ENCODE measurements around the gene UBXN2A.
A peak's percentile ranks its signal among the peaks of the same experiment; 100 is the strongest.
"Not testable (repeated sequence)": the region's sequence is repeated elsewhere in the genome, so short reads cannot be mapped to it uniquely, and the experiment has no call there.

UBXN2A gene

DNA sequence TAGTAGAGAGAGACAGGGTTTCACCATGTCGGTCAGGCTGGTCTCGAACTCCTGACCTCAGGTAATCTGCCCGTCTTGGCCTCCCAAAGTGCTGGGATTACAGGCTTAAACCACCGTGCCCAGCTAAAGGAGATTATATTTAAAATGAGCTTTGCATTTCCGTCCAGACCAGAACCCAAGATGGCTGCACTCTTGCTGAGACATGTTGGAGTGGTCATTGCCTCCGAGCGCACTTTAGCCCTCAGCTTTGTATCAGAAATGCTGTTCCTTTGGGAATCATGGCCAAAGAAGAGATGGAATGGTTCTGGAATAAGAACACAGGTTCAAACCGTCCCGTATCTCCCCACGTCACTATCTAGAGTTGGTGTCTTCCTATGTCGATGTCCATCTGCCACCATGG is 3.4 kb downstream of the UBXN2A start:
- DNase-seq = no peak

DNA sequence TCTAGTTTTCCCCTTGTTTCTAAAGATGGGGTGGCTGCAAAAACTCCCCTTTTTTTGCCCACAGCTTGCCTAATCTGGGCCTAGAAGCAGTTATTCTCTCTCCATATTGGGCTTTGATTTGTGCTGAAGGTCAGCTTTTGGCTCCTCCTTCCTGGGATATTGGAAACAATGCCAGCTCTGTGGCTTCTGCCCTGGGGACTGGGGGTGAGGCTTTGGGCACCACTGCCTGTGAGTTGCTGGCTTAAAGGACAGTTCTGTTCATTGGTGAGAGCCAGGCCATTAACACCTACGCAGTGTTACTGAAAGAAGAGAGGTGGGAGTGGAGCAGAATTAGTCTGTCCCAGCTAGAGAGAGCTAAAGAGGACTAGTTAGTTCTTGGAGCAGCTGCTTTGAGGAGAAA is 4.3 kb downstream of the UBXN2A start:
- DNase-seq = no peak

DNA sequence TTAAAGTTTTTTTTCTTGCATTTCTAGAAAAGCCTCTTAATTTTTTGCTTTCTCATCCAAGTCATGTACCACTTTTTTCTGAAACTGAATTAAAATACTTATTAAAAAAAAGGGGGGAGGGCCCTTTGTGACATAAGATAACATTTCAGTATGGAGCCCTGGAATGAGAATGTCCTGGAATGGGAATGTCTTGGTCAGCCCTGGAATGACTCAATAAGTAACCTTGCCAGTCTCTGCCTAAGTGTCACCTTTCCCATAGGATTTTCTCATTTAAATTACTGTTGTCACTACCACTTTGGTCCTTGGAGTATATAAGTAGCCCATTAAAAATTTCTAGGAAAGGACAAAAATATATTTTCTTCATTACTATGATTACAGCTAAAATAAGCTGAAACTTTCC is 4.7 kb downstream of the UBXN2A start:
- no peak for DNase-seq

DNA sequence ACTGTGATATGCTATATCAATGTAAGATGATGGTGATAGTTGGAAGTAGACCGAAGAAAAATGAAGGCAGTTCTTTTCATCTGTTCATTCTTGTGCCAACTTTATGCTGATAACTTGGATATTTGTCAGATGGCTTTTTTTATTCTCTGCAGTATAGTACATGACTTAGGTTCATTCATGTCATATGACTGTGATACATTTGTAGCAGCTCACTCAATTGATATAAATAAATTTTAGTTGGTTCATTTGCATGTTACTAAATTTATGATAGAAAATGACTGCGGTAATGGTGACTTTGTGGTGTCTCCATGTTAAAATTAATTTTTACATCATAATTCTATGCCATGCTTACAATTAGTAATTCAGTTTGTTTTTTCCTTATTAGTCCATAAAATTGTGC is 7.1 kb downstream of the UBXN2A start:
- DNase-seq = no peak

DNA sequence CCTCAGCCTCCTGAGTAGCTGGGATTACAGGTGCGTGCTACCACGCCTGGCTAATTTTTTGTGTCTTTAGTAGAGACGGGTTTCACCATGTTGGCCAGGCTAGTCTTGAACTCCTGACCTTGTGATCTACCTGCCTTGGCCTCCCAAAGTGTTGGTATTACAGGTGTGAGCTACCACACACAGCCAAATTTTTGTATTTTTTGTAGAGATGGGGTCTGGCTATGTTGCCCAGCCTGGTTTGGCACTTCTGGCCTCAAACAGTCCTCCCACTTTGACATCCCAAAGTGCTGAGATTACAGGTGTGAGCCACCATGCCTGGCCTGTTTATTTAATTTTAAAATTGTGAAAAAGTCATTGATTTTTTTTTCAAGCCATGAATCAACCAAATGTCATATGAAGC is 12.3 kb downstream of the UBXN2A start:
- not testable (repeated sequence) for DNase-seq

DNA sequence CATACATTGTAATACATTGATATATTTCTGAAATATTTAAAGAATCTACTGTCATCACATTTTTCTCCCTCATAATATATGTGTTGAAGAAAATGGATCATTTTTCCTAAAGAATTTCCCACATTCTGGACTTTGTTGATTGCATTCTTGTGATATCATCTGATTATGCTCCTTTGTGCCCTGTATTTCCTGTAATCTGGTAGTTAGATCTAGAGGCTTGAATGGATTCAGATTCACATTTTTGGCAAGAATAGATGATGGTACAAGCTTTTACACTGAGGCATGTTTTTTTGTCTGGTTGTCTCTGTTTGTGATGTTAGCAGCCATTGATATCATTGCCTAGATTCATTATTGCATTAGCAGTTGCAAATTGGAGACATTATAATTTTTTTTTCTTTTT is 13.4 kb downstream of the UBXN2A start:
- no peak for DNase-seq

DNA sequence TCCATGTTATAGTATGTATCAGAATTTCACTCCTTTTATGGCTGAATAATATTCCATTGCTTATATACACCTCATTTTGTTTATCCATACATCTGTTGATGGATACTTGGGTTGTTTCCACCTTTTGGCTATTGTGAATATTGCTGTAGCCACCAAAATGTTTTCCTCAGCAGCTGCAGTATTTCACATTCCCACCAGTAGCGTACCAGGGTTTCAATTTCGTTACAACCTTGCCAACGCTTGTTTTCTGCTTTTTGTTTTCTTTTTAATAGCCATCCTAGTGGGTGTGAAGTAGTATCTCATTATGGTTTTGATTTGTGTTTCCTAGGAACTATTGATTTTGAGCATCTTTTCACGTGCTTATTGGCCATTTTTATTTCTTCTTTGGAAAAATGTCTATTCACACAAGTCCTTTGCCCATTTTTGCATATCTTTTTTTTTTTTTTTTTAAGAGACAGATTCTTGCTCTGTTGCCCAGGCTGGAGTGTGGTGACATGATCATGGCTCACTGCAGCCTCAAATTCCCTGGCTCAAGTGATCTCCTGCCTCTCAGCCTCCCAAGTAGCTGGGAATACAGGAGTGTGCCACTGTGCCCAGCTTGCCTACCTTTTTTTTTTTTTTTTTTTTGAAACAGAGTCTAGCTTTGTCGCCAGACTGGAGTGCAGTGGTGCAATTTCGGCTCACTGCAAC is 14.2 kb downstream of the UBXN2A start:
- no peak for DNase-seq

DNA sequence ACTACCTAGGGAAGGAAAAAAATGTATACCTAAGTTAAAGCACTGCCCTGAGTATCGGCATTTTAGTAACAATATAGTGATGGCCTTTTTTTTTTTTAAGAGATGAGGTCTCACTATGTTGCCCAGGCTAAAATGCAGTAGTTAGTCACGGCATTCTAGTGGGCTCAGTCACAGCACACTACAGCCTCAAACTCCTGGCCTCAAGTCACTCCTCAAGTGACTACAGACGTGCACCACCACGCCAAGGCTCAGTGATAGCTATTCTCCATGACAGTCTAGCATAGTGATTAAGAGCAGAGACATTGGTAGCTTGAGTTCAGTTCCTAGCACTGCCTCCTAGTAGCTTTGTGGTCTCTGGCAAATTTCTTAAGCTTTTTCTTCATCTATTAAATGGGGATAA is 27.6 kb downstream of the UBXN2A start:
- no peak for DNase-seq

DNA sequence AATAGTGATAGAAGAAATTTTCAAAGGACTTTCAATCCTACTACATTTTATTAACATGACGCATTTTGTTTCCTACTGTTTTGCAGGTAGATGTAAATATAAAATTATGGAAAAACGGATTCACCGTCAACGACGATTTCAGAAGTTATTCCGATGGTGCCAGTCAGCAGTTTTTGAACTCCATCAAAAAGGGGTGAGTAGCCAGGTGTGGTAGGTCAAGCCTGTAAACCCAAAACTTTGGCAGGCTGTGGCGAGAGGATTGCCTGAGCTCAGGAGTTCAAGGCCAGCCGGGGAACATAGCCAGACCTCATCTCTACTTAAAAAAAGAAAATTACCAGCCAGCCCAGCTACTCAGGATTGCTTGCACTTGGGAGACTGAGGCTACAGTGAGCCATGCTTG is 36.6 kb downstream of the UBXN2A start:
- DNase-seq = no peak

DNA sequence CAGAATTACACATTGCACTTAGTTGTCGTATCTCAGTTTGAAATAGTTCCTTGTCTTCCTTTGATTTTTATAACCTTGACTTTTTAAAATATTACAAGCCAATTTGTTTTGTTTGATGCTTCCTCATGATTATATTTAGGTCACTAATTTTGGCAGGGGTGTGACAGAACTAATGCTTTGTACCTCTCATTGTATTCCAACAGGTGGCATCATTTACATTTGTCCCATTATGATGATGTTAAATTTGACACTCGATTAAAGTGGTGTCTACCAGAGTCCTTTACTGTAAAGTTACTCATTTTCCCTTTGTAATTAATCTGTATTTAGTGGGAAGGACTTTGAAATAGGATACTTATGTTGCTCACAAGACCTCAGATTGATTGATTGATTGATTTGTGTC is 48.1 kb downstream of the UBXN2A start:
- DNase-seq = peak; percentile 25

DNA sequence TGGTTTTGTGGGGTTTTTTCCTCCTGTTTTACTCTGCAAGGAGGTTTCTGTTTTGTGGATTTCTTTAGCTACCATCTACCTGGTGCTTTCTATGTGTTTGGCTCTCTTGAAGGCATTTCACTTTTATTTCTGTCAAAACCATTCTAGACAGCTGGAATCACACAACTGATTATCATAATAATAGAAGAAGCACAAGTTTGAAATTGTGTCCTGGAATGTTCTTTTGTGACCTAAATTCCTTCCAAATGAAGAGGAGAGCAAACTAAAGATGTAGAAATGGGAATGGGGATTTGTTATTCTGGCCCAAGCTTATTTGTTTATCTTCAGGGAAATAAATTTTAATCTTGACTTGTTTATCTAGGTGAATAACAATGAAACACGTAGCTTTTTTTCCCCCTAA is 52.7 kb downstream of the UBXN2A start:
- no peak for DNase-seq

DNA sequence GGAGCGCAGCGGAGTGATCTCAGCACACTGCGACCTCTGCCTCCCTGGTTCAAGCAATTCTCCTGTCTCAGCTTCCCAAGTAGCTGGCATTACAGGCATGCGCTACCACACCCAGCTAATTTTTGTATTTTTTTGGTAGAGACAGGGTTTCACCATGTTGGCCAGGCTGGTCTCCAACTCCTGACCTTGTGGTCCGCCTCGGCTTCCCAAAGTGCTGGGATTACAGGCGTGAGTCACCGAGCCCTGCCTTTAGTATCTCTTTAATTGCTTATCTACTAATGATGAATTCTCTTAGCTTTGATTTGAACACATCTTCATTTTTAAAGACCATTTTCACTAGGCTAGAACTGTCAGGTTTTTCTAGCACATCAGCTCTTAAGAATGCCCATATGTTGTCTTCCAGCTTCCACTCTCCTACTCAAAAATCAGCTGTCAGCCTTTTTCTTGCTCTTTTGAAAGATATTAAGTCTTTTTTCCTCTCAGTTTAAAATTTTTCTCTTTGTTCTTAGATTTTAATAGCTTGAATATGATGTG is 53.5 kb downstream of the UBXN2A start:
- DNase-seq = no peak

DNA sequence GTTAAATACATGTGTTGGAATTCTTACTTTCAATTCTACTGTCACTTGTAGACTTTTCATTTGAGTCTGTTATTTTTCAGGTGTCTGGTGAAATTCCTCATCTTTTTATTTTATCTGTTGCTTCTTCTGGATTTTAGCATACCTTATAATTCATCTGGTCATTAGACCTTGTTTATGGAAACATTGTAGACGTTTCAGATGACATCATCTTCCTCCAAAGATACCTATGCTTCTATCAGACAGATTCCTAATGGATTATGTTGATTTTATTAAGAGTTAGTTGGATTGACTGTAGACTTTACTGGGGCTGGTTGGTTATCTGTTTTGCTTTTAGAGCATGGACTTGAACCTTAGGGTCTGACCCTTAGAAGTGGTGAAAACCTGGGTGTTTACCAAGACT is 54.3 kb downstream of the UBXN2A start:
- DNase-seq = no peak

DNA sequence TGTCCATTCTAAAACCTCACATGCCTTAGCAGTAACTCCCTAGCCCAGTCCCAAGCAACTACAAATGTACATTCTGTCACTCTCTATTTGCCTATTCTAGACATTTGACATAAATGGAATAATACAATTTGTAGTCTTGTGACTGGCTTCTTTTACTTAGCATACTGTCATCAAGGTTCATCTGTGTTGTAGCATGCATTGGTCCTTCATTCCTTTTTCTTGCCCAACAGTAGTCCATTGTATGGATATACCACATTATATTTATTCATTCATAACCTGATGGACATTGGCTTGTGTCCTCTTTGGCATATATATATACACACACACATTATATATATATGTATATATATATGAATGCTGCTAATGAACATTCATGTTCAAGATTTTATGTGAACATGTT is 67.4 kb downstream of the UBXN2A start:
- no peak for DNase-seq

DNA sequence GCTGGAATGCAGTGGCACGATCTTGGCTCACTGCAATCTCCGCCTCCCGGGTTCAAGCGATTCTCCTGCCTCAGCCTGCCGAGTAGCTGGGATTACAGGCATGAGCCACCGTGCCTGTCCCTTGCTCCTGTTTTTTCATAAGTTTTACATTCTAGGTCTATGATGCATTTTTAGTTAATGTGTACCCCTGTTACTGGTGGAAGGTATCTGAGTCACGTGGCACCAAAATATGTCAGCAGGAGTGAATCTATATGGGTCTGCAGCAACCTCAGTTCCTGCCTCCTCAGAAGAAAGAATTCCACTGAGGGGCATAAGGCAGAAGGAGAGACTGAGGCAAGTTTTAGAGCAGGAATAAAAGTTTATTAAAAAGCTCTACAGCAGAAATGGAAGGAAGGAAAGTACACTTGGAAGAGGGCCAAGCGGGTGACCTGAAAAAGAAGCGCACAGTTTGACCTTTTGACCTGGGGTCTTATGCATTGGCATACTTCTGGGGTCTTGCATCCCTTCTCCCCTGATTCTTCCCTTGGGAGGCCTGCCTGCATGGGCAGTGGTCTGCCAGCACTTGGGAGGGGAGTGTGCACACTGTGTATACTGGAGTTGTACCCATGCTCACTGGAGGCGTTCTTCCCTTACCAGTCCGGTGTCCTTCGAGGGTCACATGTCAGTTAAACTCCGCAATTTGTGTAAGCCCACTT is 68.6 kb downstream of the UBXN2A start:
- DNase-seq = no peak

DNA sequence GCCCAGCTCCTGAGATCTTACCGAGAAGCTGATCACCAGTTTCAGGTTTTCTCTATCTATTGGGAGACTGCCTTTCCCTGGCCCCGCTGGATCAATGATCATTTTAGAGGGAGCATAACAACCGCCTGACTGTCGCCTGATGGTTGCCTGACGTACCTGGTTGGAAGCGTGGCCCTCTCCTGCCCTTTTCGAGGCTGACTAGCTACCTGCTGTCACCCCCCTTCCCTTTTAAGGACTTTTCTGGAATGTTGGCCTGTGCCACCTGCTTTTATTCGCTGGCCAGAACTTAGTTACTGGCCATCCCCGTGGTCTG is 69.1 kb downstream of the UBXN2A start:
- DNase-seq = no peak

DNA sequence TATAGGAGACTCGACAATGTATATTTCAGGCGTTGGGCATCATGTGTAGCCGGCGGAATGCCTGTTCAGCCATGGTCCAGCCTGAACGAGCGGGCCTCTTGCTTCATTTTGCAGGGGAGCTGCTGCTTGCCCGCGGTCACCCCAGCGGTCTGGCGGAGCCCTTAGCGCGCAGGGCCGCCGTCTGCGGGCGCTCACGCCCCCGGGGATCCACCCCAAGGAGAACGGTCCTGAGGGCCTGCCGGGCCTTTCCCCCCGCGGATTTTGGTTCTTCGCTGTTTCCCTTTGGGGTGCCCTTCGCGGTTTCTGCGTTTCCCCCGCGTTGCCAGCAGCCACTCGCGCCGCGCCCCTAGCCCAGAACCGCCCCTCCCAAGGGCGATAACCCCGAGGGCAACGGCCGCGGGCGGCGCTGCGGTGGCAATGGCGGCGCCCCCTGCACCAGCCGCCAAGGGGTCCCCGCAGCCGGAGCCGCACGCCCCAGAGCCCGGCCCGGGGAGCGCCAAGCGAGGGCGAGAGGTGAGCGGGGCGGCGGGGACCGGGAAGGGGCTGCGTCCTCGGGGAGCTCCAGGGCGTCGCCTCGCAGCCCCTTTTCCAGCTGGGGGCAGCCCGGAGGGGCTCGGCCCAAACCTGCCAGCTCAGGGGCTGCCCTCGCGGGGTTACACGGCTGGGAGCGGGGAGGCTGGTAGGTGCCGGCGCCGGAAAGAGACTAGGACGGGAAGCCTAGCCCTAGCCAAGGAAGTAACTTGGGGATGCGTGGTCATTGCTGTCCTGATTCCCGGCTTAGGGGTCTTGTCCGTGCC is 69.6 kb downstream of the UBXN2A start, which contains the start of gene MFSD2B:
Gene MFSD2B, plus strand, starts transcription at position 406 of the 797 bp plus-strand sequence. Its CDS starts 12 bp downstream, at position 418.
- DNase-seq = no peak

DNA sequence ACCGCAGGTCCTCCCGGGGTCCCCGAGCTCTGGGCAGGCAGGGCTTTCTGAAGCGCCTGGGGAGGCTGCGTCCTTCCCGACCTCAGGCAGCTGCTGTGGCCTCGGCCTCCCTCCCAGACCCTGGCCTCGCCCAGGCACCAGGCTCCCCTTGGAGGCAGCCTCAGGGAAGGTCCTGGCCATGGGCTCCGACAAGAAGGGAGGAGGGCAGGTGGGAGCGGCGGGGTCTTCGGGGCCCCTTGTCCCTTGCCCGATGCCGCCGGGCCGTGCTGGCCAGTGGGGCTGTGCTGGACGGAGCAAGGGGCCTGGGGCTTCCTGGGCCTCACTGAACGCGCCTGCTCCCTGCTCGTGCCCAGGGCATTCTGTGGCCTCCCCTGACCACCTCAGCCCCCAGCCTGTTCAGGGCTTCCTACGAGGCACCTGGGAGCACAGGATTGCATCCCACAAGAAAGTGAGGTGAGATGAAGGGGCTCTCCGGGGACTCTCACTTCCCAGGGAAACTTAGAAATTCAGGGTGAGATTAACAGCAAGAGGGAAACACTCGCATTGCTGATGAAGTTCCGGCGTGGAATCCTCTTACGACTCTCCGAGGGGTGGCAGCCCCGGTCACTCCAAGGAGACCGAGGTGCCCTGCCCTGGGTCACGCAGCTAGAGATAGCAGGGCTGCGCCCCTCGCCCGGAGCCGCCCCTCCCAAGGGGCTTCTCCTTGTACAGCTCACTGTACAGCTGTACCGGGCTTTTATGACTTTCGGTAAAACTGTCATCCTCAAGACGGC is 70.4 kb downstream of the UBXN2A start:
- DNase-seq = no peak

DNA sequence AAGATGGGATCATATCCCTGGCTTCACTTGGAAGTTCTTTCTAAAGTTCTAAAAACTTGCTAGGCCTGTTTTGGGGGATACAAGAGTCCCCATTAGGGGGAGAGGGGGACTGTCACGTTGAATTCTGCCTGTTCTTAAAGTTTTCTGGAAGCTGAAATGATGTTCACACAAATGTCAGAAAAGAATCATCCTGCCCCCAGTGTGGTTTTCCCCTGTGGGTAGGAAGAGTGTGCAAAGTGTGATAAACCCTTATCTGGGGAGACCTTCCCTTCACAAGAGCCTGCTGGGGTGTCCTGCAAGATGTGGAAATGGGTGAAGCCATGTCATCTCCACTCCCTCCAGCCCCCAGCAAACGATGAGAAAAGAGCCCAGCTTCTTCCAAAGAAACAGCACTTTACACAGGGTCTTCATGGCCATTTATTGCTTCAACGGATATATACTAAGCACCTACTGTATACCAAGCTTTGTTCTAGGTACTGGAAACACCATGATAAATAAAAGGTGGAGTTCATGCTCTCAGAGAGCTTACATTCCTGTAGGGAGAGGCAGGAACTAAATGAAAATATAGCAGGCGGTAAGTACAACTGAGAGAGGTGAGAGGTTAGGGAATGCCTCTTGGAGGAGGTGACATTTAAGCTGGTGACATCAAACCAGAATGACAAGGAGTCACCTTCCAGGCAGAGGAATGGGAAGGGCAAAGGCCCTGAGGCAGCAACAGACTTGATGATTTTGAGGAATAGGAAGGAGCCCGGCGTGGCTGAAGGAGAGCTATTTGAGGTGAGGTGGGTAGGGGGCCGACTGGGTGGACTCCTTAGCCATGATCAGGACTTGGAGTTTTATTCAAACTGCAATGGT is 71.2 kb downstream of the UBXN2A start:
- DNase-seq = no peak

DNA sequence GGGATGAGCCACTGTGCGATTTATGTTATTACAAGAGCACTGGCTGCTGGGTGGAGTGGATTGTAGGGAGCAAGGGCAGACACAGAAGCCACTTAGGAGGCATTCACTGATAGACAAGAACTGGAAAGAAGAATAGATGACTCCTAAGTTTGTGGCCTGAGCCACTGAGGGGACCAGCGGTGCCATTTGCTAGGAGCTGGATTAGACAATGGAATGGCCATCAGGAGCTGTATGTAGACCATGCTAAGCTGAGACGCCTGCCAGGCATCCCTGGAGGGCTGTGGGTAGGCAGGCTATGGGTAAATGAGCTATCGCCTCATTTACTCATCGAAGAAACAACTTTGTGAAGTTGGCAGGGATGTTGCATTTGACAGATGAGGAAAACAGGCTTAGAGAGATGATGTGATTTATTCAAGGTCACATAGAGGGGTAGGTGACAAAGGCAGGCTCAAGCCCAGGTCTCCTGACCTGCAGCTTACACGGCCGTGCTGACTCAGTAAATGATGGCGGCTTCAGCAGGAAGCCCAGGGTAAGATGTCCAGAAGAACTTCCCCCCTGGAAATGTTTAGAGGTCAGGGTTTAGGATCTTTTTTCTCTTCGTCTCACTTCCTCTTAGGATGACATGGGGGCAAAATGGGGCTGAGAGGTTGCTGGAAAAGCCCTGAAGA is 72.4 kb downstream of the UBXN2A start:
- no peak for DNase-seq

DNA sequence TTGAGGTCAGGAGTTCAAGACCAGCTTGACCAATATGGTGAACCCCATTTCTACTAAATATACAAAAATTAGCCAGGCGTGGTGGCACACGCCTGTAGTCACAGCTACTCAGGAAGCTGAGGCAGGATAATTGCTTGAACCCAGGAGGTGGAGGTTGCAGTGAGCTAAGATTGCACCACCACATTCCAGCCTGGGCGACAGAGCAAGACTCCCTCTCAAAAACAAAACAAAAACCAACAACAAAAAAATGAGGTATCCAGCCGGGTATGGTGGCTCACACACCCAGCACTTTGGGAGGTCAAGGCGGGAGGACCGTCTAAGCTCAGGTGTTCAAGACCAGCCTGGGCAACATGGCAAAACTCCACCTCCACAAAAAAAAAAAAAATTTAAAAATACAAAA is 74.6 kb downstream of the UBXN2A start:
- not testable (repeated sequence) for DNase-seq
